ENCODE measurements around the gene ZNF668.

The ZNF668 gene

DNA sequence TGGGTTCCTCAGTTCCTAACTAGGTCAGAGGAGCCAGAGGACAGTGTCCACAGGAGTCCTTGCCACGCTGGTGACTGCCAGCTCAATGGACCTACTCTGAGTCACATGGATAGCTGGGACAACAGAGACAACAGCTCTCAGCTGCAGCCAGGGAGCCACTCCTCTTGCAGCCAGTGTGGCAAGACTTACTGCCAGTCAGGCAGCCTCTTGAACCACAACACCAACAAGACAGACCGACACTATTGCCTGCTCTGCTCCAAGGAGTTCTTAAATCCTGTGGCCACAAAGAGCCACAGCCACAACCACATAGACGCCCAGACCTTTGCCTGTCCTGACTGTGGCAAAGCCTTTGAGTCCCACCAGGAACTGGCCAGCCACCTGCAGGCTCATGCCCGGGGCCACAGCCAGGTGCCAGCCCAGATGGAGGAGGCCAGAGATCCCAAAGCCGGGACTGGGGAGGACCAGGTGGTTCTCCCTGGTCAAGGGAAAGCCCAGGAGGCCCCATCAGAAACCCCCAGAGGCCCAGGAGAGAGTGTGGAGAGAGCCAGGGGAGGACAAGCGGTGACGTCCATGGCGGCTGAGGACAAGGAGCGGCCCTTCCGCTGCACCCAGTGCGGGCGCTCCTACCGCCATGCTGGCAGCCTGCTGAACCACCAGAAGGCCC, 6.8 kb upstream of the ZNF668 start:
- no peak for DNase-seq

DNA sequence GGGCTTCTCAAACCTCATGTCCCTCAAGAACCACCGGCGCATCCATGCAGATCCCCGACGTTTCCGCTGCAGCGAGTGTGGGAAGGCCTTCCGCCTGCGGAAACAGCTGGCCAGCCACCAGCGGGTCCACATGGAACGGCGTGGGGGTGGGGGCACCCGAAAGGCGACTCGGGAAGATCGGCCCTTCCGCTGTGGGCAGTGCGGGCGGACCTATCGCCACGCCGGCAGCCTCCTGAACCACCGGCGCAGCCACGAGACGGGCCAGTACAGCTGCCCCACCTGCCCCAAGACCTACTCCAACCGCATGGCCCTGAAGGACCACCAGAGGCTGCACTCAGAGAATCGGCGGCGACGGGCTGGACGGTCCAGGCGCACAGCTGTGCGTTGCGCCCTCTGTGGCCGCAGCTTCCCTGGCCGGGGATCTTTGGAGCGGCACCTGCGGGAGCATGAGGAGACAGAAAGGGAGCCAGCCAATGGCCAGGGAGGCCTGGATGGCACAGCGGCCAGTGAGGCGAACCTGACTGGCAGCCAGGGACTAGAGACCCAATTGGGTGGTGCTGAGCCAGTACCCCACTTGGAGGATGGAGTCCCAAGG, 6.1 kb upstream of the ZNF668 start:
- DNase-seq, result no peak

DNA sequence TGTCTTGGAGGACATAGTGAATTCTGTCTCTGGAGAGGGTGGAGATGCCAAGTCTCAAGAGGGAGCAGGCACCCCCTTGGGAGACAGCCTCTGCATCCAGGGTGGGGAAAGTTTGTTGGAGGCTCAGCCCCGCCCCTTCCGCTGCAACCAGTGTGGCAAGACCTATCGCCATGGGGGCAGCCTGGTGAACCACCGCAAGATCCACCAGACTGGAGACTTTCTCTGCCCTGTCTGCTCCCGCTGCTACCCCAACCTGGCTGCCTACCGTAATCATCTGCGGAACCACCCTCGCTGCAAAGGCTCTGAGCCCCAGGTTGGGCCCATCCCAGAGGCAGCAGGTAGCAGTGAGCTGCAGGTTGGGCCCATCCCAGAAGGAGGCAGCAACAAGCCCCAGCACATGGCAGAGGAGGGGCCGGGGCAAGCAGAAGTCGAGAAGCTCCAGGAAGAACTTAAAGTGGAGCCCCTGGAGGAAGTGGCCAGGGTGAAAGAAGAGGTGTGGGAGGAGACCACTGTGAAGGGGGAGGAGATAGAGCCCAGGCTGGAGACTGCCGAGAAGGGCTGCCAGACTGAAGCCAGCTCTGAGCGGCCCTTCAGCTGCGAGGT, 5.4 kb upstream of the ZNF668 start:
- no peak for DNase-seq

DNA sequence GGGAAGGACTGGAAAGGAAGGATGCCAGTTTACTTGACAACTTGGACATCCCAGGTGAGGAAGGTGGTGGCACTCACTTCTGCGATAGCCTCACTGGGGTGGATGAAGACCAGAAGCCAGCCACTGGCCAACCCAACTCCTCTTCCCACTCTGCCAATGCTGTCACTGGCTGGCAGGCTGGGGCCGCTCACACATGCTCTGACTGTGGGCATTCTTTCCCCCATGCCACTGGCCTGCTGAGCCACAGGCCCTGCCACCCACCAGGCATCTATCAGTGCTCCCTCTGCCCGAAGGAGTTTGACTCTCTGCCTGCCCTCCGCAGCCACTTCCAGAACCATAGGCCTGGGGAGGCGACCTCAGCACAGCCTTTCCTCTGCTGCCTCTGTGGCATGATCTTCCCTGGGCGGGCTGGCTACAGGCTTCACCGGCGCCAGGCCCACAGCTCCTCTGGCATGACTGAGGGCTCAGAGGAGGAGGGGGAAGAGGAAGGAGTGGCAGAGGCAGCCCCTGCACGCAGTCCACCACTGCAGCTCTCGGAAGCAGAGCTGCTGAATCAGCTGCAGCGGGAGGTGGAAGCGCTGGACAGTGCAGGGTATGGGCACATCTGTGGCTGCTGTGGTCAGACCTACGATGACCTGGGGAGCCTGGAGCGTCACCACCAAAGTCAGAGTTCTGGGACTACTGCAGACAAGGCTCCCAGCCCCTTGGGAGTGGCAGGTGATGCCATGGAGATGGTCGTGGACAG, 4.7 kb upstream of the ZNF668 start:
- no peak for DNase-seq

DNA sequence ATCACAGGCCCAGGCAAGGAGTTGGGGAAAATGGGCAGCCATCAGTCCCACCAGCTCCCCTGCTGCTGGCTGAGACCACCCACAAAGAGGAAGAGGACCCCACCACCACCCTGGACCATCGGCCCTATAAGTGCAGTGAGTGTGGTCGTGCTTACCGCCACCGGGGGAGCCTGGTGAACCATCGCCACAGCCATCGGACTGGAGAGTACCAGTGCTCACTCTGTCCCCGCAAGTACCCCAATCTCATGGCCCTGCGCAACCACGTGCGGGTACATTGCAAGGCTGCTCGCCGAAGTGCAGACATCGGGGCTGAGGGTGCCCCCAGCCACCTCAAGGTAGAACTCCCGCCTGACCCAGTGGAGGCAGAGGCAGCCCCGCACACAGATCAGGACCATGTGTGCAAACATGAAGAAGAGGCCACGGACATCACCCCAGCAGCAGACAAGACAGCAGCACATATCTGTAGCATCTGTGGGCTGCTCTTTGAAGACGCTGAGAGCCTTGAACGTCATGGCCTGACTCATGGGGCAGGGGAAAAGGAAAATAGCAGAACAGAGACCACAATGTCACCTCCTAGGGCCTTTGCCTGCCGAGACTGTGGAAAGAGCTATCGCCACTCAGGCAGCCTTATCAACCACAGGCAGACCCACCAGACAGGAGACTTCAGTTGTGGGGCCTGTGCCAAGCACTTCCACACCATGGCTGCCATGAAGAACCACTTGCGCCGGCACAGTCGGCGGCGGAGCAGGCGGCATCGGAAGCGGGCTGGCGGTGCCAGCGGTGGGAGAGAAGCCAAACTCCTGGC, 3.8 kb upstream of the ZNF668 start:
- no peak for DNase-seq

DNA sequence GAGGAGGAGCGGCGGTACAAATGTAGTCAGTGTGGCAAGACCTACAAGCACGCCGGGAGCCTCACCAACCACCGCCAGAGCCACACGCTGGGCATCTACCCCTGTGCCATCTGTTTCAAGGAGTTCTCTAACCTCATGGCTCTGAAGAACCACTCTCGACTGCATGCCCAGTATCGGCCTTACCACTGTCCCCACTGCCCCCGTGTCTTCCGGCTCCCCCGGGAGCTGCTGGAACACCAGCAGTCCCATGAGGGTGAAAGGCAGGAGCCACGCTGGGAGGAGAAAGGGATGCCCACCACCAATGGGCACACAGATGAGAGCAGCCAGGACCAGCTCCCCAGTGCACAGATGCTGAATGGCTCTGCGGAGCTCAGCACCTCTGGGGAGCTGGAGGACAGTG, 3.0 kb upstream of the ZNF668 start:
- DNase-seq, result no peak

DNA sequence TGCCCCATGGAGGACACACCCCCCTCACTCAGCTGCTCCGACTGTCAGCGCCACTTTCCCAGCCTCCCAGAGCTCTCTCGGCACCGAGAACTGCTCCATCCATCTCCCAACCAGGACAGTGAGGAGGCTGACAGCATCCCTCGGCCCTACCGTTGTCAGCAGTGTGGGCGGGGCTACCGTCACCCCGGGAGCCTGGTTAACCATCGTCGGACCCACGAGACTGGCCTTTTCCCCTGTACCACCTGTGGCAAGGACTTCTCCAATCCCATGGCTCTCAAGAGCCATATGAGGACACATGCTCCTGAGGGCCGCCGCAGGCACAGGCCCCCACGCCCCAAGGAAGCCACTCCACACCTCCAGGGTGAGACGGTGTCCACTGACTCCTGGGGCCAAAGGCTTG, 2.3 kb upstream of the ZNF668 start:
- no peak for DNase-seq

DNA sequence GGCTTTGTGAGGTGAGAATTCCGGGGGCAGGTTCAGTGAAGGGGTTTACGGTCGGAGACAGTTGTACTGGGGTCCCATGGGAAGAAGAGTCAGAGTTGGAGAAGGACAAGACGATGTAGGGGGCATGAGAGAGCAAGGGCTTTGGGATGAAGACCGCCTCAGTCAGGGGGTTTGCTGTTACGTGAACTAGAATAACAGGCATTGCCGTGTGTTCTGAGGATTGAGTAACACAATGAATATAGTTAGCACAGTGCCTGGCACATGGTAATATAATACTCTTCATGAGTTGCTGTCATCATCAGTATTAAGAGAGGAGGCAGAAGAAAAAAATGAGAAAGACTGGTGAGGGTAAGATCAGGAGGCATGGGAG, 759 bp upstream of the ZNF668 start:
- DNase-seq, result no peak

DNA sequence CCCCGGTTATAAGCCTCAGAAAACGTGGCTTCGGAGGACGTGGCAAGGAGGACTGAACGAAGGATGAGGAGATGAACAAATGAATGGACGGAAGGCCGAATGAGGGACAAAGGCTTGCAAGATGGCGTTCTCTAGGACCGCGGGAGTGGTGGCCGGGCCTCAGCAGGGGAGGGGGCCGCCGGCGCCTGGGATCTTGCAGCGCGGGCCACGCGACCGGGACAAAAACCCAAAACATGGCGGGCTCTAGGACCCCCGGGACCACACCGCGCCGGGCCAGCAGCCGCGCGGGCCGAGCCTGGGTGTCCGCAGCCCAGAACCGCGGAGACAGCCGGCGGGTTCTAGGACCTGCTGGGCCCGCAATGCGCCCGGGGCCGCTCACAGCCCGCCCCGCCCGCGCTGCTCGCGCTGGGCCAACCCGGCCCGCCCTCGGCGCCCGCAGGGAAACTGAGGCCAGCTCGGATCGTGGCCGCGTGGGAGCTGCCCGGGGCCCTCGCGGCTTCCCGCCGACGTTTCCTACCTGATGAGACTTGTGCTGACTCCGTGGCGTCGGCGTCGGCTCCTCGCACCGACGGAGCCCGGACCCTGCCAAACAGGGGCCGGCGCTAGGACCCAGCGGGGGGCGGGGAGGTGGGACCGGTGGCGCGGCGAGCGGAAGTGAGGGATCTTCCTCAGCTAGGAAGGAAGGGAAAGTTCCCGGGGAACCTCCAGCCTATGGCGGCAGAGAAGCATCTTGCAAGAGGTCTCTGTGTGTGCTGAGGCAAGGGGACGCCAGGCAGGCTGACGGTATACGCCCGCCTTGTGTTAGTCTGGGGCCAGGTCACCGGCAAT, 684 bp downstream of the ZNF668 start:
- peak; percentile 78 to 80 for DNase-seq

DNA sequence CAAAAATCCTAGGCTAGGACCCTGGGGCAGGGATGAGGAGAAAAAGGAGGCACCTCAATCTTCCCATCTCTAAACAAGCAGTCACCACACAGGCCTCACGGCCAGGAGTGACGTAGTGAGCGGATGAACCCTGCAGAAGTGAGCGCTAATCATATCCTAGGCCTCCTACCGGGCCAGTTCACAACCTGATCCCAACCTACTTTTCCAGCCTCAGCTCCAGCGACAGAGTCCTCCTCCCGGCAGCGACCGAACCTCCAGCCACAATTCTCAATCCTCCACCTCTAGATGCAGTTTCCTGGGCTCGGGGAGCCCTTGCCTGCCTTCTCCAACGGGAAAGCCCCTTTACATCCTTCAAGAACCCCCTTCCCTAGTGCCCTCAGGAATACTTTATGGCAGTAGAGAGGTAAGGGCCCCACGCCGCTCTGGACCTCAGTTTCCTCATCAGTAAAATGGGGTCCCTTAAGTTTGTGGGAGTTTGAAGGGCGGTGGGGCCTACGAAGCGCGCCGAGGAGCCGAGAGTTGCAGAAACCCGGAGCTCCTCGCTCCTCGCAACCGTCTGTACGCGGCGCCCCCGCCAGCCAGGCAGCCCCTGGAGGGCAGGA, 1.4 kb downstream of the ZNF668 start:
- DNase-seq, result no peak

DNA sequence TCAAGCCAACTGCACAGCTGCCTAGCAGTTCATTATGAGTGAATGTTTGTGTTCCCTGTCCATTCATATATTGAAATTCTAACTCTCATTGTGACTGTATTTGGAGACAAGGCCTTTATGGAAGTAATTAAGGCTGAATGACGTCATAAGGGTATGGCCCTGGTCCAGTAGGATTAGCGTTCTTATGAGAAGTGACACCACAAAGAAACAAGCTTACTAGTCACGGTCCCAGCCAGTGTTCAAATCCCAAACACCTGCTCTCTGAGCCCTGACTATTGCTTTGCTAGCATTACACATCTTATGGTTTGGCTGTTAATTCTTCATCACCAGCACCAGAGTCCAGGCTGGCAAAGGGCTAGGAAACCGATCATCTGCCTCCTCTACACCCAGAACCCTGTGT, 2.2 kb downstream of the ZNF668 start:
- DNase-seq, result no peak

DNA sequence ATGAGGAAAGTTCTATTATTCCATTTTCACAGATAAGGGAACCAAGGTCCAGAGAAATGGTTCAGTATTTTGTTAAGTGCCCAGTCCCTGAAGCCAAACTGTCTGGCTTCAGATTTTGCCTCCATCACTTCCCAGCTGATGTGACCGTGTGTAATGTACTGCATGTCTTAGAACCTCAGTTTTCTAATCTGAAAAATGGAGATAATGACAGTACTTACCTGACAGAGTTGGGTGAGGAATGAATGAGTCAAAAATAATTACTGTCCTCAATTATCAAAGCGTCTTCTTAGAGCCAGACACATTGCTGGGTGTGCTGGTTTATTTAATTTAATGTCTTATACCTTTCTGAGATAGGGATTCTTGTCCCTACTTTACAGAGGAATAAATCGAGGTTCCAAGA, 6.7 kb downstream of the ZNF668 start:
- no peak for DNase-seq

DNA sequence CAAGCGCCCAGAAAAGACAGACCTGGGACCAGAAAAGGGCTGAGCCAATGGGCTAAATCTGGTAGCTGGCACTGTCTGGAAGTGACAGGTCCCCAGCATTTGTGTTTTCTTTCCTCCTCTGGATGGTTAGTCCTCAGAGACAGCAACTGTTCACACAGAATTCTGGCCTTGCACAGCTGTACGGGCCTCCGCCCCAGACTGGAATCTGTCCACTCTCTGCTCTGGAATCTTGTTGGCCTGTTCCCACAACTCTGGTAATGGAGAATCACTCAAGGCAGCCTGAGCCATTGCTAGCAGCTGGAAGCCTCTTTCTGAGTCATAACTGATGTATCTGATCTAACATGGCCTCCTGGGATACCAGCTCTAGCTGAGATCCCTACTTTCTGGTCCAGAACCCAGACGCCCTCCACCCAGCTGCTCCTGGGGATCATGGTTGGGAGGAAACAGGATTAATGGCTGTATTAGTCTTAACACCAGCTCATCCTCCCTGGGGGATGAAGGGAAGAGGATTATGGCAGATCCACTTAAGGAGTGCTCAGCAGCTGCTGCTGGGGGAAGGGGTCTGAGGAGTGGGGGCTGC, 9.1 kb downstream of the ZNF668 start:
- DNase-seq, result no peak

DNA sequence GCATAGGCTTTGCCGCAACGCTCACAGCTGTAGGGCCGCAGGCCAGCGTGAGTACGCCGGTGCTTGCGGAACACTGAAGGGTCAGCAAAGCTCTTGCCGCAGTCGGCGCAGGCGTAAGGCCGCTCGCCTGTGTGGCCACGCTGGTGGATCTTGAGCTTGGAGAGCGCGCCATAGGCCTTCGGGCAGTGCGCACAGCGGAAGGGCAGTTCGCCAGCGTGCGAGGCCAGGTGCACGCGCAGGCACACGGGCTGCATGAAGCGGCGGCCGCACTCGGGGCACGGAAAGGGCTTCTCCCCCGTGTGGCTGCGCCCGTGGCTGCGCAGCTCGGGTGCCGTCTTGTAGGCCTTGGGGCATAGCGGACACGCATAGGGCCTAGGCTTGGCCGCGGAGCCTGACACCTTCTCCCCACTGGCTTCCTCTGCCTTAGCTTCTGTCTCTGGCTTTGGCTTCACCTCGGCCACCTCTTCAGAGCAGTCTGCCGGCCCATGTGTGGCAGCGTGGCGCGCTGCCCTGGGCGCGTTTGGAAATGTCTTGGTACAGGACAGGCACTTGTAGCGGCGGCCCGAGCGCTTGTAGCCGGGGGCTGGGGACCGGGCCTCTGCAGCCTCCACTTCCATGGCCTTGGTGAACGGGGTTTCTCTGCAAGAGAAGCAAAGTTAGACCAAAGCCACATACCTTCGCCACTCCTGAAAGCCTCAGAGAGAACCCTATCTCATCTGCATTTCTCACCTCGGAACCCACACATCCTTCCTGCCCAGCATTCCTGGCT, 10.0 kb downstream of the ZNF668 start:
- no peak for DNase-seq

DNA sequence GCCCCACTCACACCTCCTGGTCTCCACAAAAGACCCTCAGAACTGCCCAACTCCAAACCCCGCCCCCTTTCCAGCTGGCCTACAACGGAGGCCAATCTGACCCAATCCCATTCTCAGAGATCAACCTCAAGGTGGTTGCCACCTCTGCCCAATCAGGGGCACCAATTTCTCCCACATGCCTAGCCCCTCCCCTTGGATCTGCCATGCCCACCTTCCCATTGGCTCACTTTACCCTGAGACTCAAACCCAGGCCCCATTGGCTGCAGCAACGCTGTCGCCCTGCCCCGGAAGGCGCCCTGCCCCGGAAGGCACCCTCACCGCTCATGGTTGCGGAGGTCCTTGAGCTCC, 10.6 kb downstream of the ZNF668 start:
- no peak for DNase-seq

DNA sequence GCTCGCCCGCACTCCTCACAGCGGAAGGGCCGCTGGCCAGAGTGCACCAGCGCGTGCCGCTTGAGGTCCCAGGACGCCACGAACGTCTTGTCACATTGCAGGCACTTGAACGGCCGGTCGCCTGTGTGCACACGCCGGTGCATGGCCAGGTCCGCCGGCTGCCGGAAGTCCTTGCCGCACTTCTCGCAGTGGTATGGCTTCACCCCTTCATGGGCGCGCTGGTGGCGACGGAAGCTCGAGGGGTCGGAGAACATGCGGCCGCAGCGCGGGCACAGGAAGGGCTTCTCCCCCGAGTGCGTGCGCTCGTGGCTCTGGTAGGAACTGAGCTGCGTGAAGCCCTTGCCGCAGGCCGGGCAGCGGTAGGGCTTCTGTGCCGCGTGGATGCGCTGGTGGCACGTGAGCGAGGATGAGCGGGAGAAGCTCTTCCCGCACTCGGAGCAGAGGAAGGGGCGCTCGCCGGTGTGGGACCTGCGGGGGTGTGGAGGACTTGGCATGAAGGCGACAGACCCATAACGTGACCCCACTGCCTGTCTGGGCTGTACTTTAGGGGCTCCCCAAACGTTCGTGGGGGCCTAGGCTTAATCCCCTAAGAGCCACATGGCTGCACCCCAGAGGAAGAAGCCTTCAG, 12.1 kb downstream of the ZNF668 start:
- no peak for DNase-seq

DNA sequence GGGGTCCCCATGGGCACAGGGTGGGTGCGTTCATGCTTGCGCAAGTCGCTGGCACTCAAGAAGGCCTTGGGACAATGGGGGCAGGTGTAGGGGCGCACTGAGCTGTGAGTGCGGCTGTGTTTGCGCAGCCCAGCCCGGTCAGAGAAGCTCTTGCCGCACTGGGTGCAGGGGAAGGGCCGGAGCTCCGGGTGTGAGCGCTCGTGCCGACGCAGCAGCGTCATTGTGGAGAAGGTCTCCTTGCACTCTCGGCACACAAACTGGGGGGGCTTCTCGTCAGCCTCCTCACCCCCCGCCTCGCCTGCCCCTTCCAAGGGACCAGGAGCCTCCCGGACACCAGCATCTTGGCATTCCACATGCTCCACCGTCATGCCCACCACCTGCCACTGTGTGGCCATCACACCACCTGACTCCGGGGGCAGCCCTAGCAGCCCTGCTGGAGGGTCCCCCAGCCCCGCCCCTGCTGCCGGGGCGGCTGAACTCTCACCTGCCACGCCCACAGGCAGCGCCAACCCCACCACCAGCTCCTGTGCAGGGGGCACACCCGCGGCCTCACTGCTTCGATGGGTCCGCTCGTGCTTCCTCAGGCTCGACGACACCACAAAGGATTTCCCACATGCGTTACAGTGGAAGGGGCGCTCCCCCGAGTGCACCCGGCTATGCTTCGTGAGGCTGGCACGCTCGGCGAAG, 12.8 kb downstream of the ZNF668 start:
- DNase-seq, result no peak

DNA sequence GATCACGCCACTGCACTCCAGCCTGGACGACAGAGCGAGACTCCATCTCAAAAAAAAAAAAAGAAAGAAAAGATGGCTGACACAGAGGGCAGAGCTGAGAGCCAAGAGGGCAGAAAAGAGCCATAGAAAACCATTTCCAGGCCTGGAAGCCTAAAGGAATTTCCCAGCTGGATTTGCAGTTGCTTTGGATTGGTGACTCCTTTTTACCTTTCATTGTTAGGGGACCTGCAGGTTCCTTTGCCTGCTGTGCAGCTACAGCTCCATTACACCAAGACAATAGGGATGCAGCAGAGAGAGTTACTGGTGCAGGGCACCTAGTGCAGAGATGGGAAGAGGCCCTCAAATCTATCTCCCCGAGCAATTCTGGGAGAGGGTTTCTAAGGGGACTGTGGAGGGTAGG, 18.4 kb downstream of the ZNF668 start:
- no peak for DNase-seq

DNA sequence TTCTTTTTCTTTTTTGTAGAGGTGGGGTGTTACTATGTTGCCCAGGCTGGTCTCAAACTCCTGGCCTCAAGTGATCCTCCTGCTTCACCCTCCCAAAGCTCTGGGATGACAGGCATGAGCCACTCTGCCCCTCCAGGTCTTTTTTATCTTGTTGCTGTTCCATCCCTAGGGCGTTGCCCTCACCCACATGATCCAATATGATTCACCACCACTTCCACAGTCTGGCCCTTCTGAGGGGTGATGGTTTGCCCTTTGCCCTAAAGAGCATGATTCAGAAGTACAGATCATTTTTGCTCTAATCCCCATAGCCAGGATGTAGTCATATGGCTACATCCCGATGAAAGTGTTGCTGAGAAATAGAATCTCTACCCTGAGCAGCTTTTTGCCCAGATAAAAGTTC, 21.9 kb downstream of the ZNF668 start:
- DNase-seq, result no peak

All from activated CD4-positive, alpha-beta T cell treated with anti-CD3 and anti-CD28 coated beads, Interleukin-2, amount 50 U/mL, for 4 hours (primary cell).